ENCODE data around the gene NAGPA. TPM values are rescaled to one million over a fixed set of nuclear protein-coding genes. Genes with fewer than 3 reads are reported as not detected.
A peak's percentile ranks its signal among the peaks of the same experiment; 100 is the strongest.
"Not testable (repeated sequence)": the region's sequence is repeated elsewhere in the genome, so short reads cannot be mapped to it uniquely, and the experiment has no call there.

Gene NAGPA
- total RNA-seq, 1 donor from 2014 or later = 11.6 TPM

- no peaks in the 10 kb centered on the region for H3K9me3 Mint-ChIP-seq
- peak; percentile 11 for DNase-seq (ENCODE audit: low spot score)
- H3K27ac Mint-ChIP-seq = no peak overlapping the region
- no peak overlapping the region for H3K4me3 Mint-ChIP-seq
- H3K4me1 Mint-ChIP-seq (ENCODE audit: low read depth) = no peaks in the 10 kb centered on the region
- H3K27me3 Mint-ChIP-seq (ENCODE audit: insufficient read depth) = peaks cover 5% of the 10 kb centered on the region
- no peaks in the 10 kb centered on the region for H3K36me3 Mint-ChIP-seq (ENCODE audit: low read depth)
- intact Hi-C loops (cut with micrococcal nuclease) = loop anchor here (1.0 kb wide), 1 partner anchor 36 kb away; no protein-coding TSS in a partner anchor
Observed at GRCh38 chr16:5056352-5056751, 22.6 kb upstream of the NAGPA start.

DNA sequence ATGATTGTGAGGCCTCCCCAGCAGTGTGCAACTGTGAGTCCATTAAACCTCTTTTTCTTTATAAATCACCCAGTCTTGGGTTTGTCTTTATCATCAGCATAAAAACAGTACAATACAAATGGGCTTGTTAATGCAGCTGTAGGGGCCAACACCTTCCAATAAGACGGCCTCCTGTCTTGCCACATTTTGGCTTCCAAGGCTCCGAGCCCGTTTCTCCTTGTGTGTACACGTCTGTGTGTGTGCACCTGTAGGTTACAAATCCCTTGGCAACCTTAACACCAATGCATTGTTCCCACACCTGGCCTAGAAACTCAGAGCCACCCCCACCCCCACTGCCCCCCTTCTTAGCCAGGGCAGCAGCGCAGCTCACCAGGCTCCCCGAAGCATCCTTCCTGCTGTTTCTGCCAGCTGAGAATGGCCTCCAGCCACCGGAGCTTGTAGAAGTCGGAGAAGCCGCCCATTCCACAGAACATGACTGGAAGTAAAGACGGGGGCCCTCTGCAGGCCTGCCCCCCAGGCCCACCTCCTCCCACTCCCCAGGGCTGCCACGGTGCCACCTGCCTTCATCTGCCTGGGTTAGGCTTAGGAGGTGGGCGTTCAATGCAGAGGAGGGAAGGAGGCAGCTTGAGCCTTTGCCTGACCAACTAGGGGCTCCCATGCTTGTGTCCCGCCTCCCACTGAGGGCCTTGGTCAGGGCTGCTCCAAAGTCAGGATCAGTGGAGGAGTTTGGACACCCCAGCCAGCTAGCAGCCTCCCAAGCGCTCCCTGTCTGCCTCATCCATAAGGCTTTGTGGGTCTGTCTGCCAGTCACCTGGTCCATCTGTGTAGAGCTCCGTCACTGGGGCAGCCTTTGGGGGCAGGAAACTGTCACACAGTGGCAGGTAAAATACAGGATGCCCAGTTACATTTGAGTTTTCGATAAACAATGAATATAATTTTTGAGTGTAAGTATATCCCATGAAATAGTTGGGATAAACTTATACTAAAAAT, 21.4 kb upstream of the NAGPA start:
- Mint-ChIP-seq H3K27me3 (ENCODE audit: insufficient read depth) (peaks cover 11% of the 10 kb centered on the region), H3K4me3 (no peak overlapping the region), H3K4me1 (ENCODE audit: low read depth) (no peaks in the 10 kb centered on the region), H3K36me3 (ENCODE audit: low read depth) (no peaks in the 10 kb centered on the region), H3K27ac (no peak overlapping the region), H3K9me3 (no peaks in the 10 kb centered on the region)
- intact Hi-C loops (cut with micrococcal nuclease) = no loop called here
- no peak for DNase-seq (ENCODE audit: low spot score)

GRCh38 chr16:5046914-5047313, 13.2 kb upstream of the NAGPA start:
- no peak for DNase-seq (ENCODE audit: low spot score)
- H3K27me3 Mint-ChIP-seq (ENCODE audit: insufficient read depth) = peaks cover 18% of the 10 kb centered on the region
- no peak overlapping the region for H3K27ac Mint-ChIP-seq
- intact Hi-C loops (cut with micrococcal nuclease) = no loop called here
- H3K36me3 Mint-ChIP-seq (ENCODE audit: low read depth) = no peaks in the 10 kb centered on the region
- no peaks in the 10 kb centered on the region for H3K9me3 Mint-ChIP-seq
- no peaks in the 10 kb centered on the region for H3K4me1 Mint-ChIP-seq (ENCODE audit: low read depth)
- no peak overlapping the region for H3K4me3 Mint-ChIP-seq

DNA sequence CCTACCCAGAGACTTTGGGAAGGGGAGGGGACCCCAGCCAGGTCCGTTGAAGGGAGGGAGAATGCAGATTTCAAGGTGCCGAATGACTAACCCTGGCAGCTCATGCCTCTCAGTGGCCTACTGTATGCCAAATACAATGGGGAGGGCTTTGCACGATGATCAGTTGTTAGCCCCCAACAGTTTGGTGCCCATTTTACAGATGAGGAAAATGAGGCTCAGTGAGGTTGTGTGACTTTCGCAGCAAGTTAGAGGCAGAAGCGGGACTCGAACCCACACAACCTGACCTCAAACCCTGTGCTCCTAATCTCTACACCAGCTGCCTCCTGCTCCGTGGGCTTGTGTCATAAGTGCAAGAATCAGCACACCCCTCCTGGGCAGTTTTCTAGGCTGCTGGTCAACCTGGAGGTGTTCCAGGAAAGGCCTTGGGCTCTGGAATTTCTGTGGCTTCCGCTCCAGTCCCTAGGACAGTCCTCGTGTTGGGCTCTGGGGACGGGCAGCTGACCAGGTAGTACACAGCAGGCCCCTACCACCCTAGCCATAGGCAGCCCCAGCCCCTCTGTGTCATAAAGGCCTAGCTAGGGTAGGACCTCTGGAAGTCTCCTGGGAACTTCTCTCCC, 11.9 kb upstream of the NAGPA start:
- H3K4me3 Mint-ChIP-seq = no peak overlapping the region
- H3K27ac Mint-ChIP-seq = no peak overlapping the region

GRCh38 chr16:5044581-5044980, 10.8 kb upstream of the NAGPA start:
- H3K27me3 Mint-ChIP-seq (ENCODE audit: insufficient read depth); H3K9me3 Mint-ChIP-seq; DNase-seq (ENCODE audit: low spot score); H3K4me1 Mint-ChIP-seq (ENCODE audit: low read depth); H3K4me3 Mint-ChIP-seq; H3K36me3 Mint-ChIP-seq (ENCODE audit: low read depth); H3K27ac Mint-ChIP-seq; intact Hi-C loops (cut with micrococcal nuclease): not testable (repeated sequence)

More for the DNA sequence above, 11.9 kb upstream of the NAGPA start:
- Mint-ChIP-seq H3K9me3 (no peaks in the 10 kb centered on the region), H3K36me3 (ENCODE audit: low read depth) (no peaks in the 10 kb centered on the region), H3K27me3 (ENCODE audit: insufficient read depth) (peaks cover 11% of the 10 kb centered on the region), H3K4me1 (ENCODE audit: low read depth) (no peaks in the 10 kb centered on the region)
- DNase-seq (ENCODE audit: low spot score) = no peak
- intact Hi-C loops (cut with micrococcal nuclease) = no loop called here

- H3K9me3 Mint-ChIP-seq = no peaks in the 10 kb centered on the region
- H3K36me3 Mint-ChIP-seq (ENCODE audit: low read depth) = no peaks in the 10 kb centered on the region
- intact Hi-C loops (cut with micrococcal nuclease) = no loop called here
- H3K4me1 Mint-ChIP-seq (ENCODE audit: low read depth) = no peaks in the 10 kb centered on the region
- DNase-seq (ENCODE audit: low spot score) = no peak
- peaks cover 6% of the 10 kb centered on the region for H3K27me3 Mint-ChIP-seq (ENCODE audit: insufficient read depth)
- H3K4me3 Mint-ChIP-seq = no peak overlapping the region
- H3K27ac Mint-ChIP-seq = no peak overlapping the region
Observed at GRCh38 chr16:5044011-5044540, 10.3 kb upstream of the NAGPA start.

DNA sequence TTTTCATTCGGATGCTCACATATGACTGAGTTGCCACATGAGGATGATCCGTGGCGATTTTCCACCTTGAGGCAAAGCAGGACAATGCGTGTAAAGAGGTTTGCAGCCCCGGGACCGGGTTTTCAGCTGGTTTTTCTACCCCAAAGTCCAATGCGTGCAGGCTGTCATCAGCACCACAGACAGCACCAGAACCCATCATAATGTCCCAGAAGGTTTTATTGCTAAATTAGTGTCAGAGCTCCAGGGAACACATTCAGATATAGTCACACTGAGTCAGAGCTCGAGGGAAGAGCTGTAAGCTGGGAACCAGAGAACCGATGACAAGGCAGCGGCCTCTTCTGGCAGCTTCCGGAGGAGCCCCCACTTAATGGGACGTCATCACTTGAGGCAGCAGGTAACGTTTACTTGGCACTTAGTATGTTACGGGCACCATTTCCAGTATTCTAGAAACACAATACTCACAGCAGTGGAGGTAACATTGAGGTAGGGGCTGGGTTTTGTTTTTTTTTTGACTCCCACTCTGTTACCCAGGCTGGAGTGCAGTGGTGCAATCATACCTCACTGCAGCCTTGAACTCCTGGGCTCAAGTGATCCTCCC, 8.9 kb upstream of the NAGPA start:
- H3K27ac Mint-ChIP-seq = no peak overlapping the region
- no peaks in the 10 kb centered on the region for H3K36me3 Mint-ChIP-seq (ENCODE audit: low read depth)
- H3K4me3 Mint-ChIP-seq = no peak overlapping the region
- H3K9me3 Mint-ChIP-seq = no peaks in the 10 kb centered on the region
- no peak for DNase-seq (ENCODE audit: low spot score)
- intact Hi-C loops (cut with micrococcal nuclease) = no loop called here
- H3K4me1 Mint-ChIP-seq (ENCODE audit: low read depth) = no peaks in the 10 kb centered on the region
- no peaks in the 10 kb centered on the region for H3K27me3 Mint-ChIP-seq (ENCODE audit: insufficient read depth)

- no peak for DNase-seq (ENCODE audit: low spot score)
- no peaks in the 10 kb centered on the region for H3K9me3 Mint-ChIP-seq
- intact Hi-C loops (cut with micrococcal nuclease) = no loop called here
Observed at GRCh38 chr16:5041600-5042133, 7.9 kb upstream of the NAGPA start.

DNA sequence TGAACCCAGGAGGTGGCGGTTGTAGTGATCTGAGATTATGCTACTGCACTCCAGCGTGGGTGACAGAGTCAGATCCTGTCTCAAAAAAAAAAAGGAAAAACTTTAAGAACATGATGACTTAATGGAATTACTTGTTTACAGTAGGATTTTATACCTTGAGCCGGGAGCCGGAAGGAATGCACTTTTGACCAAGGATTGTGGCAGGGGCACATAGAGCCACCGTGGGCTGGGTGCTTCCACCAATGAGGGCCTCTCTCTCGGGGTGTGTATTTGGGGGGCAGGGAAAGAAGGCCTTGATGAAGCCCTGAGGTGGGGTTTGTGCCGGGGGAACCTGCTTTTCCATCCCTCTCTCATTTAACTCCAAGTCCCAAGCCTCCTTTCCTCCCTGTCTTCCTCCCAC, 6.7 kb upstream of the NAGPA start:
- Mint-ChIP-seq H3K36me3 (ENCODE audit: low read depth) (no peaks in the 10 kb centered on the region), H3K4me3 (no peak overlapping the region), H3K9me3 (no peaks in the 10 kb centered on the region), H3K4me1 (ENCODE audit: low read depth) (no peaks in the 10 kb centered on the region), H3K27ac (no peak overlapping the region), H3K27me3 (ENCODE audit: insufficient read depth) (no peaks in the 10 kb centered on the region)
- no peak for DNase-seq (ENCODE audit: low spot score)
- intact Hi-C loops (cut with micrococcal nuclease) = no loop called here

More at GRCh38 chr16:5041600-5042133, 7.9 kb upstream of the NAGPA start:
- Mint-ChIP-seq H3K4me1 (ENCODE audit: low read depth) (no peaks in the 10 kb centered on the region), H3K4me3 (no peak overlapping the region), H3K27ac (no peak overlapping the region), H3K27me3 (ENCODE audit: insufficient read depth) (no peaks in the 10 kb centered on the region), H3K36me3 (ENCODE audit: low read depth) (no peaks in the 10 kb centered on the region)

DNA sequence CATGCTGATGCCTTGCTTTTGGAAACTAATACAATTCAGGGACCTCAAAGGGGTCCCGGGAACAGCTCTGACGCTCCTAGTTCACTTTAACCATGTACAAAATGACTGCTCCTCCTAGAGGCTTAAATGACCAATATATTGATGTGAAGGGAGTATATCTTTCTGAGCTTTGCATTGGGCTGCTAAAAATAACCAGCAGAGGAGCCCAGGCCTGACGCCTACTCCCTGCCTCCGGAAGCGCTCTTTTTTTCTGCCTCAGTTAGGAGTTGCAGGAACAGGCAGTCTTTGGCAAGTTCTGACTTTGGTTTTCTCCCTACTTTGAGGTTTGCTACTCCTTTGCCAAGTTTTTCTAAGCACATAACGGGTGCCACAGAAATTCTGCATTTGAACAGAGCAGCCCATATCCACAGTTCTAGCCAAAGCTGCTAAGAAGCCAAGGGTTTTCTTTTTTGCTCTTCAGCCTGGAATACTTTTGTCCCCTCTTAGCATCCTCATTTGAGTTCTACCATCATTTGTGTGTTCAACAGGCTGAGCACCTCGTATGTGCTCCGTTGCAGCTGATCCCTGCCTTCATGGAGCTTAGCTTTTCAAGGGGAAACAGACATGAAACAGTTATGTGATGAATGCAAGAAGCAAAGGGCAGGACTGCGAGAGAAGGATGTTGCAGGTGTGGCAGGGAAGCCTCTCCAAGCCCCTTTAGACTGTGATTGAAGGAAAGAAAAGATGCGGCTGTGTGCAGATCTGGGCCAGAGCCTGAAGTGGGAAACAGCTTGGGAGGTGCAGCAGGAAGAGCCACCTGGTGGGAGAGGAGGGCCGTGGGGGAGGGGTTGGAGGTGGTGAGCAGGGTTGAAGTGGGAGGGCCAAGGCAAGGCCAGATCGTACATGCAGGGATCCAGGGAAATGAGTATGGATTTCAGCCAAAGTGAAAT, 2.8 kb upstream of the NAGPA start:
- intact Hi-C loops (cut with micrococcal nuclease) = no loop called here
- Mint-ChIP-seq H3K36me3 (ENCODE audit: low read depth) (no peaks in the 10 kb centered on the region), H3K9me3 (no peaks in the 10 kb centered on the region), H3K27me3 (ENCODE audit: insufficient read depth) (no peaks in the 10 kb centered on the region), H3K27ac (no peak overlapping the region), H3K4me1 (ENCODE audit: low read depth) (peaks cover 15% of the 10 kb centered on the region), H3K4me3 (no peak overlapping the region)
- DNase-seq (ENCODE audit: low spot score) = no peak

- peak overlapping the region; percentile 66 for H3K4me3 Mint-ChIP-seq
- no peak overlapping the region for H3K27ac Mint-ChIP-seq
- intact Hi-C loops (cut with micrococcal nuclease) = no loop called here
- peaks cover 15% of the 10 kb centered on the region for H3K4me1 Mint-ChIP-seq (ENCODE audit: low read depth)
- H3K36me3 Mint-ChIP-seq (ENCODE audit: low read depth) = no peaks in the 10 kb centered on the region
- no peaks in the 10 kb centered on the region for H3K9me3 Mint-ChIP-seq
- H3K27me3 Mint-ChIP-seq (ENCODE audit: insufficient read depth) = no peaks in the 10 kb centered on the region
- no peak for DNase-seq (ENCODE audit: low spot score)
Observed at GRCh38 chr16:5035909-5036227, 2.1 kb upstream of the NAGPA start.

DNA sequence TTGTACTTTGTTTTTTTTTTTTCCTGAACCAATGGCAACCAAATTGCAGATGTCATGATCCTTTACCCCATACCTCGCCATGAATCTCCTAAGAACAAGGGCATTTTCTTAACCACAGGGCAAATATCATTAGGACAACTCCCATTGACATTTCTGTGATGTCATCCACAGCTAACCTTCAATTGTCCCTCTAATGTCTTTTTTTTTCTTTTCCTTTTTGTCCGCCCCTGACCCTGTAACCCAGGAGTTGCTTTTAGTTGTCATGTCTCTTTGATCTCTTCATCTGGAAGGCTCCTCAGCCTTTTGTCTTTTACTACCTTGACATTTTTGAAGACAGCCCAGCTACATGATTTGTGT, 410 bp upstream of the NAGPA start:
- no peaks in the 10 kb centered on the region for H3K36me3 Mint-ChIP-seq (ENCODE audit: low read depth)
- DNase-seq (ENCODE audit: low spot score) = no peak
- H3K4me1 Mint-ChIP-seq (ENCODE audit: low read depth) = peaks cover 15% of the 10 kb centered on the region
- peak overlapping the region; percentile 76 for H3K27ac Mint-ChIP-seq
- intact Hi-C loops (cut with micrococcal nuclease) = loop anchor here (1.0 to 5.0 kb wide), 3 partner anchors 37 to 187 kb away; partner anchors contain the start of genes ALG1, EEF2KMT, GLYR1 and UBN1
- peak overlapping the region; percentile 85 for H3K4me3 Mint-ChIP-seq
- H3K9me3 Mint-ChIP-seq = no peaks in the 10 kb centered on the region
- H3K27me3 Mint-ChIP-seq (ENCODE audit: insufficient read depth) = no peaks in the 10 kb centered on the region

Measured in activated T-helper 1 cell treated with anti-CD3 and anti-CD28 coated beads, Interleukin-12 subunit alpha, Interleukin-12 subunit beta, Interleukin-2, Interleukin-4 antibody, amounts not matched to agents 30 ng/mL and 10 ng/mL and 1 ng/mL, durations not matched to agents 14 hours and 24 hours and 36 hours (primary cell).